A549 (cell line): ENCODE measurements around the gene ZFAND4. TPM values are rescaled to one million over a fixed set of nuclear protein-coding genes. Genes with fewer than 3 reads are reported as not detected.

Experiments used
- ATAC-seq, 2 experiments: fragments of 200-7000 bp in 1 of 2; fragments of >200 bp in 1 of 2; cut with Nextera tagmentation in 1 of 2; cut with Tn5 transposase in 1 of 2; 3 replicates each; pipeline versions ENCODE4 v1.8.0 to v1.9.1; 2018 to 2020; ENCODE audit warnings: mild to moderate bottlenecking in 1 of 2, moderate library complexity in 1 of 2
- CTCF ChIA-PET: fragments of 300-600 bp; sonication (Branson Sonifier 250); formaldehyde crosslinking; extraction: SDS; loops from one replicate; lab custom pipeline; 2021; ENCODE audit warnings: antibody characterized with exemption, inconsistent platforms; lab: Yijun Ruan, JAX
- POLR2A ChIA-PET: fragments of 350-600 bp; formaldehyde crosslinking; extraction: SDS; loops from one replicate; lab custom pipeline; 2021; ENCODE audit warnings: antibody characterized with exemption, inconsistent platforms; lab: Yijun Ruan, JAX
- DNase-seq, 2 experiments: peaks; one replicate each; pipeline versions ENCODE4 v3.0.0 to v3.0.0-alpha.2; 2011 to 2016; ENCODE audit warnings: low read depth in 1 of 2, low spot score in 1 of 2
- FAIRE-seq: peaks from 2 replicates; lab custom pipeline; 2011; peaks lifted over from hg19 to GRCh38; lab: Jason Lieb, UNC
- H3K27ac ChIP-seq, 2 experiments: fragments of >200 bp; sonication (Bioruptor Twin); formaldehyde crosslinking; 3 replicates each; pipeline ENCODE4 v1.5.1; 2016 to 2017
- H3K4me1 ChIP-seq: fragments of >200 bp; sonication (Bioruptor Twin); formaldehyde crosslinking; 3 replicates; pipeline ENCODE4 v1.6.1; 2016
- H3K4me2 ChIP-seq: fragments of >200 bp; sonication (Bioruptor Twin); formaldehyde crosslinking; 3 replicates; pipeline ENCODE4 v1.6.1; 2016
- H3K4me3 ChIP-seq: fragments of >200 bp; sonication (Bioruptor Twin); formaldehyde crosslinking; 3 replicates; pipeline ENCODE4 v1.5.1; 2016
- H3K9me3 ChIP-seq: fragments of >200 bp; sonication (Bioruptor Twin); formaldehyde crosslinking; 3 replicates; pipeline ENCODE4 v1.6.1; 2016
- CBX2 ChIP-seq: fragments of 200-600 bp; sonication (generic); IDR thresholded peaks from 2 replicates; pipeline ENCODE4 v1.6.1; 2016; ENCODE audit warnings: low read depth, mild to moderate bottlenecking, borderline replicate concordance
- CEBPB ChIP-seq, 2 experiments: fragments of >200 bp in 1 of 2; sonication (Bioruptor Twin) in 1 of 2; formaldehyde crosslinking in 1 of 2; IDR thresholded peaks; 2 replicates each; pipeline ENCODE4 v1.6.1; 2012 to 2016
- CHD4 ChIP-seq: fragments of 200-600 bp; sonication (generic); IDR thresholded peaks from 2 replicates; pipeline ENCODE4 v1.6.1; 2016; ENCODE audit warnings: antibody characterized with exemption, mild to moderate bottlenecking, borderline replicate concordance
- EP300 ChIP-seq, 2 experiments: fragments of >200 bp; sonication (Bioruptor Twin); formaldehyde crosslinking; IDR thresholded peaks; 2 replicates in 1 of 2; 3 replicates in 1 of 2; pipeline ENCODE4 v1.6.1; 2016 to 2017
- FOSB ChIP-seq: fragments of 250-450 bp; sonication (Bioruptor Pico); IDR thresholded peaks from 2 replicates; pipeline ENCODE4 v1.5.0; 2020; ENCODE audit warnings: mild to moderate bottlenecking, moderate library complexity
- GATA3 ChIP-seq: IDR thresholded peaks from 2 replicates; pipeline ENCODE4 v1.6.1; 2012; ENCODE audit warnings: borderline replicate concordance
- HDAC2 ChIP-seq: fragments of 200-600 bp; sonication (generic); IDR thresholded peaks from 2 replicates; pipeline ENCODE4 v1.6.1; 2016
- HEYL ChIP-seq: fragments of 250-450 bp; sonication (Bioruptor Pico); IDR thresholded peaks from 2 replicates; pipeline ENCODE4 v1.8.0; 2021; ENCODE audit warnings: mild to moderate bottlenecking, moderate library complexity
- HOXA7 ChIP-seq: fragments of 250-450 bp; sonication (Bioruptor Pico); IDR thresholded peaks from 2 replicates; pipeline ENCODE4 v1.5.0; 2020; ENCODE audit warnings: mild to moderate bottlenecking, moderate library complexity
- HOXB13 ChIP-seq: fragments of 250-450 bp; sonication (Bioruptor Pico); IDR thresholded peaks from 2 replicates; pipeline ENCODE4 v1.5.0; 2020; ENCODE audit warnings: low read depth, mild to moderate bottlenecking, moderate library complexity
- JUN ChIP-seq, 2 experiments: fragments of >200 bp; sonication (Bioruptor Twin); formaldehyde crosslinking; IDR thresholded peaks; 2 replicates in 1 of 2; 3 replicates in 1 of 2; pipeline ENCODE4 v1.6.1; 2016 to 2017
- KDM1A ChIP-seq: fragments of 200-600 bp; sonication (generic); IDR thresholded peaks from 2 replicates; pipeline ENCODE4 v1.6.1; 2016; ENCODE audit warnings: low read depth, mild to moderate bottlenecking
- NFE2L2 ChIP-seq: fragments of 150-350 bp; conservative IDR thresholded peaks from 2 replicates; pipeline ENCODE4 v1.6.1; 2014; ENCODE audit warnings: low read length
- NR3C1 ChIP-seq: fragments of >200 bp; sonication (Bioruptor Twin); formaldehyde crosslinking; IDR thresholded peaks from 3 replicates; pipeline ENCODE4 v1.6.1; 2017
- RNF2 ChIP-seq: fragments of 200-600 bp; sonication (generic); IDR thresholded peaks from 2 replicates; pipeline ENCODE4 v1.6.1; 2016; ENCODE audit warnings: low read depth, mild to moderate bottlenecking, antibody characterized with exemption, moderate library complexity, borderline replicate concordance
- SMC3 ChIP-seq: fragments of >200 bp; sonication (Bioruptor Twin); formaldehyde crosslinking; IDR thresholded peaks from 3 replicates; pipeline ENCODE4 v1.6.1; 2018; ENCODE audit warnings: inconsistent platforms
- SREBF2 ChIP-seq: fragments of 450-650 bp; IDR thresholded peaks from 2 replicates; pipeline ENCODE4 v1.6.1; 2014; ENCODE audit warnings: mild to moderate bottlenecking, moderate library complexity
- TP53 ChIP-seq: fragments of 250-450 bp; sonication (Bioruptor Pico); IDR thresholded peaks from 2 replicates; pipeline ENCODE4 v1.5.0; 2021; ENCODE audit warnings: mild to moderate bottlenecking, moderate library complexity
- ZNF302 ChIP-seq: fragments of 250-450 bp; sonication (Bioruptor Pico); IDR thresholded peaks from 2 replicates; pipeline ENCODE4 v1.9.0; 2021; ENCODE audit warnings: inconsistent platforms, mild to moderate bottlenecking, moderate library complexity
- ZSCAN20 ChIP-seq: fragments of 250-450 bp; sonication (Bioruptor Pico); IDR thresholded peaks from 2 replicates; pipeline ENCODE4 v1.8.0; 2022; ENCODE audit warnings: mild to moderate bottlenecking, moderate library complexity
- WGBS: methylation state at CpG from one replicate; pipeline ENCODE4 v1.1.6; 2017; ENCODE audit errors: missing lambda C conversion rate; 5-methylcytosine and 5-hydroxymethylcytosine counted together
- polyA plus RNA-seq, 4 experiments: library from polyadenylated mRNA; depleted of rRNA in 3 of 4; stranded (reverse); fragments of >200 nt; fragmentation: RNase III in 1 of 4; extraction: RNeasy Plus Mini Kit Qiagen cat#74134 plus additional on column Dnase treatment in 1 of 4; gene quantifications; 2 replicates in 3 of 4; 3 replicates in 1 of 4; pipeline ENCODE4 v1.2.3, GENCODE V29; 2011 to 2017
- TF ChIP-seq, protein P1 (sequence below): fragments of 450-650 bp; IDR thresholded peaks from 2 replicates; pipeline ENCODE4 v1.6.1; 2014; ENCODE audit warnings: antibody characterized with exemption
- TF ChIP-seq, protein P2 (sequence below): fragments of 150-350 bp; IDR thresholded peaks from 2 replicates; pipeline ENCODE4 v1.6.1; 2014; ENCODE audit warnings: low read depth, mild to moderate bottlenecking, low read length
- TF ChIP-seq, protein P3 (sequence below): fragments of 250-450 bp; sonication (Bioruptor Pico); IDR thresholded peaks from 2 replicates; pipeline ENCODE4 v1.5.0; 2020; ENCODE audit warnings: low read depth, mild to moderate bottlenecking, moderate library complexity
- TF ChIP-seq, protein P4 (sequence below): IDR thresholded peaks from 2 replicates; pipeline ENCODE4 v1.6.1; 2012; ENCODE audit warnings: low read depth, borderline replicate concordance
- TF ChIP-seq, protein P5 (sequence below): IDR thresholded peaks from 2 replicates; pipeline ENCODE4 v1.6.1; 2012

Gene ZFAND4
- polyA plus RNA-seq, 2 of the 4 experiments (the other 2 are of a cell fraction), result 4.5 to 7.4 TPM

DNA sequence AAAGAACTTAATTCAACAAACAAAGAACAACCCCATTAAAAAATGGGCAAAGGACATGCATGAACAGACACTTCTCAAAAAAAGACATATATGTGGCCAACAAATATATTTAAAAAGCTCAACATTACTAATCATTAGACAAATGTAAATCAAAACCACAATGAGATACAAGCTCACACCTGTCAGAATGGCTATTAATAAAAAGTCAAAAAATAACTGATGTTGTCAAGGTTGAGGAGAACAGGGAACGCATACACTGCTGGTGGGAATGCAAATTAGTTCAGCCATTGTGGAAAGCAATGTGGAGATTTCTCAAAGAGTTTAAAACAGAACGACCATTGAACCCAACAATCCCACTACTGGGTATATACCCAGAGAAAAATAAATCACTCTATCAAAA lies 19.1 kb downstream of the ZFAND4 start:
- POLR2A ChIA-PET, result no interaction called here
- 79% methylated on average over 2 of the region's 2 CpGs for WGBS
- Histone ChIP-seq H3K9me3 (no peaks in the 10 kb centered on the region), H3K4me2 (no peak overlapping the region)
- TF ChIP-seq HOXA7 (CRISPR knock-in tag) (no peak), TP53 (CRISPR knock-in tag) (no peak), SMC3 (no peak), CEBPB (IDR thresholded peaks at IDR 0.05) (no peak)
- TF ChIP-seq, protein P1, sequence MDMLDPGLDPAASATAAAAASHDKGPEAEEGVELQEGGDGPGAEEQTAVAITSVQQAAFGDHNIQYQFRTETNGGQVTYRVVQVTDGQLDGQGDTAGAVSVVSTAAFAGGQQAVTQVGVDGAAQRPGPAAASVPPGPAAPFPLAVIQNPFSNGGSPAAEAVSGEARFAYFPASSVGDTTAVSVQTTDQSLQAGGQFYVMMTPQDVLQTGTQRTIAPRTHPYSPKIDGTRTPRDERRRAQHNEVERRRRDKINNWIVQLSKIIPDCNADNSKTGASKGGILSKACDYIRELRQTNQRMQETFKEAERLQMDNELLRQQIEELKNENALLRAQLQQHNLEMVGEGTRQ, result no peak
- TF ChIP-seq, all 56 proteins: peak for 0
- no peak for FAIRE-seq
- Histone ChIP-seq H3K4me1 (no peaks in the 10 kb centered on the region), H3K27ac (no peak overlapping the region), H3K4me3 (no peak overlapping the region)
- CTCF ChIA-PET, result no interaction called here
- no peak for ATAC-seq
- no peak for DNase-seq

DNA sequence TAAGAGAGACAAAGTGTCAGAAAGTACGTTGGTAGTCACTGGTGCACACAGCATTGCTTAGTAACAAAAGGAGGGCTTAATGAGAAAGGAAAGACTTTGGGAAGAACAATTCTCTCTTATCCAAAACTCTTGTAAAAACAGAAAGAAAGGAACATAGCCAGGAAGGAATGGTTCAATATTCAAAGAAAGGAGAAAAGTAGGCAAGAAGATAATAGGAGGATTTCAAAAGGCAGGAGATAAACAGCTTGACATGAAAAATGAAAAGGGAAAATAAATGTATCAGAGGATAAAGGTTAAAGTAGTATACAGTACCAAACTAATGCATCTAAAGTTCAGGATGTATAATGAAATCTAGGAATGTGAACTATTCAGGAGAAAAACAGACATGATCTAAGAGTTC lies 20.1 kb downstream of the ZFAND4 start:
- FAIRE-seq (peak; percentile 63), DNase-seq (no peak), ATAC-seq (no peak)
- no peaks in the 10 kb centered on the region for H3K9me3 ChIP-seq
- 74% methylated on average over 1 of the region's 1 CpG for WGBS
- H3K4me2 ChIP-seq, result no peak overlapping the region
- no peak overlapping the region for H3K27ac ChIP-seq
- H3K4me3 ChIP-seq, result no peak overlapping the region
- TF ChIP-seq CBX2 (no peak), TP53 (CRISPR knock-in tag) (no peak), HDAC2 (no peak), FOSB (CRISPR knock-in tag) (no peak), NFE2L2 (no peak), HOXB13 (CRISPR knock-in tag) (no peak), SMC3 (no peak), GATA3 (no peak), ZSCAN20 (CRISPR knock-in tag) (no peak)
- TF ChIP-seq, protein P2, sequence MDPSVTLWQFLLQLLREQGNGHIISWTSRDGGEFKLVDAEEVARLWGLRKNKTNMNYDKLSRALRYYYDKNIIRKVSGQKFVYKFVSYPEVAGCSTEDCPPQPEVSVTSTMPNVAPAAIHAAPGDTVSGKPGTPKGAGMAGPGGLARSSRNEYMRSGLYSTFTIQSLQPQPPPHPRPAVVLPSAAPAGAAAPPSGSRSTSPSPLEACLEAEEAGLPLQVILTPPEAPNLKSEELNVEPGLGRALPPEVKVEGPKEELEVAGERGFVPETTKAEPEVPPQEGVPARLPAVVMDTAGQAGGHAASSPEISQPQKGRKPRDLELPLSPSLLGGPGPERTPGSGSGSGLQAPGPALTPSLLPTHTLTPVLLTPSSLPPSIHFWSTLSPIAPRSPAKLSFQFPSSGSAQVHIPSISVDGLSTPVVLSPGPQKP, result no peak
- TF ChIP-seq, protein P3, sequence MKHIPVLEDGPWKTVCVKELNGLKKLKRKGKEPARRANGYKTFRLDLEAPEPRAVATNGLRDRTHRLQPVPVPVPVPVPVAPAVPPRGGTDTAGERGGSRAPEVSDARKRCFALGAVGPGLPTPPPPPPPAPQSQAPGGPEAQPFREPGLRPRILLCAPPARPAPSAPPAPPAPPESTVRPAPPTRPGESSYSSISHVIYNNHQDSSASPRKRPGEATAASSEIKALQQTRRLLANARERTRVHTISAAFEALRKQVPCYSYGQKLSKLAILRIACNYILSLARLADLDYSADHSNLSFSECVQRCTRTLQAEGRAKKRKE (CRISPR knock-in tag), result no peak
- ChIA-PET POLR2A (no interaction called here), CTCF (no interaction called here)
- no peaks in the 10 kb centered on the region for H3K4me1 ChIP-seq

DNA sequence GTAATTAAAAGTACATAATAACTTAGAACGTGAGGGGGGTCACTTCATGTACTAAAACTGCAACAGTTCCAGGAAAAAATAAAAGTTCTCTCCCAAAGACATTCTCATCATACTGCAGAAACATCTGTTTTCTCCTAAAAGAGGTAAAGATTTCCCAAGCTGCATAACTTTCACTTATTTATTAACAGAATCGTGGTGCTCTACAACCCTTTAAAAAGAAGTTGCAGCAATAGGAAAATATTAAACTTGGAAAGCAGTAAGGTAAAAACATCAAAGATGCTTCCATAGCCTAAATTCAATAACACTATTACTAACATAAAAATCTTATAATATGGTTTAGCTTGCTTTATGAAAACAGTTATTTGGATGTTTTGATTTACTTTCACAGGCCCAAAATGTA lies 23.3 kb downstream of the ZFAND4 start:
- FAIRE-seq, result no peak
- DNase-seq, result no peak
- TF ChIP-seq NR3C1, result no peak
- no peak for TF ChIP-seq HEYL (CRISPR knock-in tag)
- TF ChIP-seq FOSB (CRISPR knock-in tag), result no peak
- TF ChIP-seq SREBF2, result no peak
- no peak for TF ChIP-seq JUN (IDR thresholded peaks at IDR 0.05)
- no peak for TF ChIP-seq NFE2L2
- no peak for TF ChIP-seq ZNF302
- TF ChIP-seq EP300 (IDR thresholded peaks at IDR 0.05), result no peak
- no peak for TF ChIP-seq ZSCAN20 (CRISPR knock-in tag)
- TF ChIP-seq, protein P4, sequence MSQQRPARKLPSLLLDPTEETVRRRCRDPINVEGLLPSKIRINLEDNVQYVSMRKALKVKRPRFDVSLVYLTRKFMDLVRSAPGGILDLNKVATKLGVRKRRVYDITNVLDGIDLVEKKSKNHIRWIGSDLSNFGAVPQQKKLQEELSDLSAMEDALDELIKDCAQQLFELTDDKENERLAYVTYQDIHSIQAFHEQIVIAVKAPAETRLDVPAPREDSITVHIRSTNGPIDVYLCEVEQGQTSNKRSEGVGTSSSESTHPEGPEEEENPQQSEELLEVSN, result no peak
- TF ChIP-seq CHD4, result no peak
- no peak for TF ChIP-seq KDM1A
- TF ChIP-seq, protein P5, sequence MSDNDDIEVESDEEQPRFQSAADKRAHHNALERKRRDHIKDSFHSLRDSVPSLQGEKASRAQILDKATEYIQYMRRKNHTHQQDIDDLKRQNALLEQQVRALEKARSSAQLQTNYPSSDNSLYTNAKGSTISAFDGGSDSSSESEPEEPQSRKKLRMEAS, result no peak
- no peak for TF ChIP-seq HOXA7 (CRISPR knock-in tag)
- no peak for TF ChIP-seq RNF2
- TF ChIP-seq SMC3, result no peak
- TF ChIP-seq, protein P1, result no peak
- Histone ChIP-seq H3K27ac (no peak overlapping the region), H3K4me1 (no peaks in the 10 kb centered on the region), H3K4me3 (no peak overlapping the region), H3K9me3 (no peaks in the 10 kb centered on the region), H3K4me2 (no peak overlapping the region)
- ATAC-seq, result no peak
- WGBS, result 80% methylated on average over 2 of the region's 2 CpGs
- CTCF ChIA-PET, result no interaction called here
- POLR2A ChIA-PET, result no interaction called here
